AG09319 (cell line): Measurements from ENCODE around the gene SYCE3.

Experiments used
- DNase-seq: peaks from one replicate; pipeline ENCODE4 v3.0.0-alpha.2; 2010; ENCODE audit warnings: low read depth; ENCODE audit errors: extremely low read depth
- TF ChIP-seq, protein P1 (sequence below): IDR thresholded peaks from 2 replicates; pipeline ENCODE4 v1.5.1; 2011; ENCODE audit warnings: low read depth, mild to moderate bottlenecking, inconsistent platforms, low read length, moderate library complexity

The SYCE3 gene

DNA sequence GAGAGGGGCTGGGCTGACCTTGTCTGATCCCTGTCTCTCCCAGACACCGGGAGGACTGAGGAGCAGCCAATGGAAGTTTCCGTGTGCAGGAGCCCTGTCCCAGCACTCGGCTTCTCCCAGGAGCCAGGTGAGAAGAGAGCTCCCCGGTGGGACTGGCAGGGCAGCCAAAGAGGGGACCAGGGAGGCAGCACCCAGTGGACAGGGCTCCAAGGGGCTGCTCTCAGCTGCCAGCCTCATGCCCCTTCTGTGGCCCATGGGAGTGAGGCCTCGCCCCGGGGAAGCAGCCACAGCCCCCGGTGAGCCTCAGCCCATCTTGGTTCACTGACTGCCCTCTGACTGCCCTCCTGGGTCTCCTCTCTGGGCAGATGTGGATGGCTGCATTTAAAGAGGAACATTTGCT lies 44.1 kb downstream of the SYCE3 start:
- TF ChIP-seq, protein P1, sequence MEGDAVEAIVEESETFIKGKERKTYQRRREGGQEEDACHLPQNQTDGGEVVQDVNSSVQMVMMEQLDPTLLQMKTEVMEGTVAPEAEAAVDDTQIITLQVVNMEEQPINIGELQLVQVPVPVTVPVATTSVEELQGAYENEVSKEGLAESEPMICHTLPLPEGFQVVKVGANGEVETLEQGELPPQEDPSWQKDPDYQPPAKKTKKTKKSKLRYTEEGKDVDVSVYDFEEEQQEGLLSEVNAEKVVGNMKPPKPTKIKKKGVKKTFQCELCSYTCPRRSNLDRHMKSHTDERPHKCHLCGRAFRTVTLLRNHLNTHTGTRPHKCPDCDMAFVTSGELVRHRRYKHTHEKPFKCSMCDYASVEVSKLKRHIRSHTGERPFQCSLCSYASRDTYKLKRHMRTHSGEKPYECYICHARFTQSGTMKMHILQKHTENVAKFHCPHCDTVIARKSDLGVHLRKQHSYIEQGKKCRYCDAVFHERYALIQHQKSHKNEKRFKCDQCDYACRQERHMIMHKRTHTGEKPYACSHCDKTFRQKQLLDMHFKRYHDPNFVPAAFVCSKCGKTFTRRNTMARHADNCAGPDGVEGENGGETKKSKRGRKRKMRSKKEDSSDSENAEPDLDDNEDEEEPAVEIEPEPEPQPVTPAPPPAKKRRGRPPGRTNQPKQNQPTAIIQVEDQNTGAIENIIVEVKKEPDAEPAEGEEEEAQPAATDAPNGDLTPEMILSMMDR = no peak
- no peak for DNase-seq

- TF ChIP-seq, protein P1 = no peak
- DNase-seq = no peak
Measured at GRCh38 chr22:50517495-50518260, 45.0 kb downstream of the SYCE3 start.

DNA sequence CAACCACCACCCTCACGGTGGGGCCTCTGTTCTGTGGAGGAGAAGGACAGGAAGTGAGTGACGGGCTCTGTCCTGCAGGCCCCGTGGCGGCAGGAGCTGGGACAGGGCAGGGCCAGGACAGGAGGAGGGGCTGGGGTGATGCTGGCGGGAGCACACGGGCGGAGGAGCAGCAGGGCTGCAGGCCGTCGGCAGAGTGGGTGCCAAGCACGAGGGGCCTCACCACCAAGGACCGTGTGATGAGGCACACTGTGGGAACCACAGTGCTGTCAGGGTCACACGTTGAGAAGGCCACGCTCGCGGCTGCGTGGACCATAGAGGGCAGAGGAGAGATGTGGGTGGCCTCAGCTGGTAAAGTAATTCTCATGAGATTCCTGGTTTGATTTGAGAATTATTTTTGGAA lies 45.8 kb downstream of the SYCE3 start:
- no peak for DNase-seq
- TF ChIP-seq, protein P1 = no peak

DNA sequence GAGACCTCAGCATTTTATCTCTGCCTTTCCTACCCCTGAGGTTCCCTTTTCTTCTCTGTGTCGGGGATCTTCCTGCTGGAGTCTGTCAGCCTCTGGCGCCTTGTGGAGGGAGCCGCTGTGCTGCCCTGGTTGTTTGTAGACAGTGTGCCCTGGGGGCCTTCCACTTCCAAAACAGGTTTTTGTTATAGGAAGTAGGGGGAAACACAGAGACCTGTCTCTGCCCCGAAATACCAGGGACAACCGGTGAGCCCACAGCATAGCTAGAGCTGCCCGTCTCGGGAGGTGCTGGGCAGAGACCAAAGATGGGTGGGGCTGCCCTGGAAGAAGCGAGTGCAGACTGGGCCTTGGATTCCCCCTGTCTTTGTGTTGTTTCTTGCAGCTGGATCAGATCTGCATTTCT lies 46.7 kb downstream of the SYCE3 start:
- TF ChIP-seq, protein P1 = no peak

DNA sequence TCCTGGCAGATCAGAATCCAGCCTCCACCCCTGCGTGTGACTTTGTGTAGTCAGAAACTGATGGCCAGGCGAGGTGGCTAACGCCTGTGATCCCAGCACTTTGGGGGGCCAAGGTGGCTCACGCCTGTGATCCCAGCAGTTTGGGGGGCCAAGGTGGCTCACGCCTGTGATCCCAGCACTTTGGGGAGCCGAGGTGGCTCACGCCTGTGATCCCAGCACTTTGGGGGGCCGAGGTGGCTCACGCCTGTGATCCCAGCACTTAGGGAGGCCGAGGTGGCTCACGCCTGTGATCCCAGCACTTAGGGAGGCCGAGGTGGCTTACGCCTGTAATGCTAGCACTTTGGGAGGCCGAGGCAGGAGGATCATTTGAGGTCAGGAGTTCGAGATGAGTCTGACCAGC lies 49.5 kb downstream of the SYCE3 start:
- TF ChIP-seq, protein P1 = no peak
- no peak for DNase-seq

More for the DNA sequence above, 46.7 kb downstream of the SYCE3 start:
- no peak for DNase-seq

DNA sequence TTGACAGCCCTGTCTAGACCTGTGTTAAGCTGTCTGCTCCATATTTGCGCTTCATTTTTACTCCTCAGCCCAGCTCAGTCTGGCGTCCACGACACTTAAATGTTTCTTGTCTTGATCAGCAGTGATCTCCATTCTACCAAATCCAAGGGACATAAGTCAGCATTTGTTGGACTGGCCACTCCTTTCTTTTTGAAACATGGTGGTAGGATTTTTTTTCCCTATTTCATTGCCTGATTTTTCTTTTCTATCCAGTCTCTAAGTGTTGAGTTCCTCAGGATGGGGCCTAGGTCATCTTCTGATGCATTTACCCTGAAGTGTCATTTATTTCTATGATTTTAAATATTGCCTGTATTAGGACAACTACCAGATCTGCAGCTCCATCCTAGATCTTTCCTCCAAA lies 53.8 kb downstream of the SYCE3 start:
- TF ChIP-seq, protein P1 = no peak
- DNase-seq = no peak

DNA sequence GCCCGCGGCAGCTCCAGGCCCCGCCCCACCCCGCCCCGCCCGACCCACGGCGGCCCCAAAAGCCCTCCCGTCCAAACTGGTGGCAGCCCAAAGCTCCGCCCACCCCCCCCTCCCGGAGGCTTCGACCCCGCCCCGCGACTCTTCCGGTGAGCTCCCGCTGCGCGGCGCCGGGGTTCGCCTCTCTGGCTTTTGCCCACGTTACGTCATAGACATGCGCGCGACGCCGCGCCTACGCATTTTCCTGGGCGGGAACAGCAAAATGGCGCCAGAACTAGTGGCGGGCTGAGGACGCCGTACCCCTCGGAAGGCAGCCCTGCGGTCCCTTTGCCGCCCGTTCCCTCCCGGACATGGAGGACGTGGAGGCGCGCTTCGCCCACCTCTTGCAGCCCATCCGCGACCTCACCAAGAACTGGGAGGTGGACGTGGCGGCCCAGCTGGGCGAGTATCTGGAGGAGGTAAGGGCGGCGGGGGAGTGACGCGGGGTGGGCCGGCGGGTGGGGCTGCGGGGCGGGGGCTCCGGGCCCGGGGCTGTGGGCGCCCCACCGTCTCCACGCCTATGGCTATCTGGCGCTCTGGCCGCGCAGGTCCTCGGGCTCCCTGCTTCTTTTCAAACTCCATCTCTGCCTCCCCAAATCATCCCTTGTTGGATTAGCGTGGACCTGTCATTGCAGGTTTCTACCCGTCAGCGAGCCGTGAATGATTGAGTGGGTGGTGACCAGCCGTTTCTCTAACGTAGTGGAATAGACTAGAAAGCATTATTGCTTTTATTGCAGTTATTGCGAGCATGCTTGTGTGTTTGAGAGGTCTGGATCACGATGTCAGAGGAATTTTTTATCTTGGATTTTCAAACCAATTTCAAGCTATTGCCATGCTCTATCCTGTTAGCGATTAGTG lies 54.5 kb downstream of the SYCE3 start, which contains the start of gene NCAPH2:
Gene NCAPH2, plus strand, starts transcription at position 234 of the 894 bp plus-strand sequence. Its CDS starts 114 bp downstream, at position 348.
- TF ChIP-seq, protein P1 = no peak; the same call in 1 of the 2 replicates
- DNase-seq = peak; percentile 92
